GM18508 (cell line): ENCODE data around the gene PLPP2.

Experiments
- ATAC-seq: cut with Tn5 transposase; IDR thresholded peaks from one replicate; pipeline ENCODE4 v1.9.1; 2021; ENCODE audit warnings: moderate number of reproducible peaks; ENCODE audit not compliant: insufficient read depth, unreplicated experiment

PLPP2 gene

GRCh38 chr19:294946-295686 is 3.9 kb upstream of the PLPP2 start:
- ATAC-seq = no peak

GRCh38 chr19:294341-294945 is 3.2 kb upstream of the PLPP2 start:
- no peak for ATAC-seq

- no peak for ATAC-seq
Measured at GRCh38 chr19:293436-294110, 2.4 kb upstream of the PLPP2 start.

- ATAC-seq = no peak
Measured at GRCh38 chr19:292951-293350, 1.7 kb upstream of the PLPP2 start.

GRCh38 chr19:292281-292884 is 1.2 kb upstream of the PLPP2 start:
- no peak for ATAC-seq

GRCh38 chr19:291561-292280 is 518 bp upstream of the PLPP2 start:
- no peak for ATAC-seq

GRCh38 chr19:290372-291005 is 714 bp downstream of the PLPP2 start:
- no peak for ATAC-seq

- ATAC-seq = no peak
Measured at GRCh38 chr19:289651-290371, 1.4 kb downstream of the PLPP2 start.

GRCh38 chr19:288911-289310 is 2.3 kb downstream of the PLPP2 start:
- ATAC-seq = no peak

GRCh38 chr19:287381-287871 is 3.8 kb downstream of the PLPP2 start:
- ATAC-seq = no peak

- no peak for ATAC-seq
Measured at GRCh38 chr19:283395-283794, 7.8 kb downstream of the PLPP2 start.

- no peak for ATAC-seq
Measured at GRCh38 chr19:282501-282900, 8.7 kb downstream of the PLPP2 start.

GRCh38 chr19:281992-282391 is 9.2 kb downstream of the PLPP2 start:
- ATAC-seq = no peak

GRCh38 chr19:281156-281853 is 9.9 kb downstream of the PLPP2 start:
- ATAC-seq = no peak

GRCh38 chr19:280541-281009 is 10.6 kb downstream of the PLPP2 start:
- no peak for ATAC-seq

- no peak for ATAC-seq
Measured at GRCh38 chr19:279656-280055, 11.5 kb downstream of the PLPP2 start.

- no peak for ATAC-seq
Measured at GRCh38 chr19:279231-279630, 12.0 kb downstream of the PLPP2 start.

GRCh38 chr19:277581-278165 is 13.5 kb downstream of the PLPP2 start:
- no peak for ATAC-seq
